Skin epidermis (tissue), 12 donors: Measurements from ENCODE around the gene ALPI.
A peak's percentile ranks its signal among the peaks of the same experiment; 100 is the strongest.

ENCODE experiments used
- H3K27ac ChIP-seq, 21 experiments: fragments of 200-600 bp; sonication (generic) in 11 of 21; one replicate each; pipeline ENCODE4 v1.5.0; 2020; ENCODE audit warnings: mild to moderate bottlenecking in 3 of 21, inconsistent platforms in 2 of 21, moderate library complexity in 2 of 21
- H3K4me3 ChIP-seq, 7 experiments: fragments of 200-600 bp; sonication (generic) in 2 of 7; one replicate each; pipeline ENCODE4 v1.5.0; 2020; ENCODE audit warnings: inconsistent platforms in 2 of 7, mild to moderate bottlenecking in 2 of 7, moderate library complexity in 1 of 7

The ALPI gene

GRCh38 chr2:232492963-232493700, 37.2 kb downstream of the ALPI start:
- Histone ChIP-seq H3K27ac (no peak overlapping the region), H3K4me3 (no peak overlapping the region)

DNA sequence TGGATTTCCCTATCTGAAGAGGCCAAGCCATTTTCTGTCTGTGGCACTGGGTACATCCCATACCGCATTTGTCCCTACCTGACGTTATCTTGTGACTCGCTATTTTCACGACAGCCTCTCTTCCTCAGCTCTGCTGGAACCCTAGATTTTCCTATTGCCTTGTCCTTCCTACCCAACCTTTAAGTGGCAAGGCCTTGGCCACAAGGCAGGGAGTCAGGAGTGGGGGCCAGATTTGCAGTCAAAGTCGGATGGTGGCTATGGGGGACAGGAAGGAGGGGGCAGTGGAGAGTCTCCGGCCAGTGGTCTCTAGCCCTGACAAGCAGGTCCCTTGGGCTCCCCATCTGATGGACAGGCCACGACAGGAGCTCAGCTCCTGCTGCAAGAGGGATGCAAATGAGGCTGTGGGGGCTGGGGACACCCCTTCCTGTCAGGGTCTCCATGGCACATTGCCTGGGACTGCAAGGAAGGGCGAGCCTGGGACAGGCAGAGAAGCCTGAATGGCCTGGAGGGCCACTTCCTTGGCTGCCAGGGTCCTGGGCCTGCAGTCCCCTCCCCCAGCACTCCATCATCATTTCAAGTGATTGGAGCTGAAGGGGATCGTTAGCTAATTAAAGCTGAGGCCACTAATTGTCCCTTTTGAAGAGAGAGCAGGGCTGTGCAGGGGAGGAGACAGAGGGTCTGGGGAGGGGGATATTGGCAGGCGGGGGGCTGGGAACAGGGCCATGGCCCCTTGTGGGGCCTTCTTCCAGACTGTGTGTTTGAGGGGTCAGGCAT, 37.9 kb downstream of the ALPI start:
- H3K27ac ChIP-seq: no peak overlapping the region
- H3K4me3 ChIP-seq: no peak overlapping the region

GRCh38 chr2:232494542-232494941, 38.6 kb downstream of the ALPI start:
- H3K27ac ChIP-seq: no peak overlapping the region
- no peak overlapping the region for H3K4me3 ChIP-seq

GRCh38 chr2:232495292-232495691, 39.3 kb downstream of the ALPI start:
- Histone ChIP-seq H3K27ac (no peak overlapping the region), H3K4me3 (no peak overlapping the region)

GRCh38 chr2:232496501-232497270, 40.7 kb downstream of the ALPI start:
- Histone ChIP-seq H3K27ac (no peak overlapping the region), H3K4me3 (no peak overlapping the region)

DNA sequence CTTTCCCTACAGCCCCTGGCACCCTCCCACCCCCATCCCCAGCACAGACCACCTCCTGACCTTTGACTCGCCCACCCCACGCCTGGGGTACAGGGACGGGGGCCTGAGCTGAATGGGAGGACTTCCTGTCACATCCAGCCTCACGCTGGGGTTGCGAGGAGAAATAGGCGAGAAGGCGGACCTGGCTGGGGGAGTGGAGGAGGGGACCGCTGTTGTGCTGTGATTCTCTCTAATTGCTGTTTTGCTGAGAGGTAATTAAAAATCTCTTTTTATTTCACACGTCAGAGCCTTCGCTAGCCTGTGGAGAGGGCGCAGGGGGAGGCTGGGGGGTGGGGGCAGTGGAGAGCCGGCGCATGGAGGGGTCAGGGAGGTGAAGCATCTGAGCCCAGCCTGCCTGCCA, 41.4 kb downstream of the ALPI start:
- H3K27ac ChIP-seq: no peak overlapping the region
- H3K4me3 ChIP-seq: no peak overlapping the region

DNA sequence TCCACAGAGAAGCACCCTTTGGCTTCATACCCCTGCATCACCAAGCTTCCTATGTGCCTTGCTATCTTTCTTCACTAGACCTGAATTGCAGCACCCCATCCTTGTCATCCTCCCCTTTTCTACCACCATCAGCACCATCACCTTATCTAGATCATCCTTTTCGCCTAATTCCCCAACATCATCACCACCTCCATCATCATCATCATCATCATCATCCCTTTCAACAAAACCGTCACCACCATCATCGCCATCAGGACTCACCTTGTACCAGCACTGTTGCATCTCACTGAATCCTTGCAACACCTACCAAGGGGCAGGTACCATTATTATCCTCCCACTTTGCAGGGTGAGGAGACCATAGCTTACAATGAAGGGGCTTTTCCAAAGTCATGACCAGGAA, 42.5 kb downstream of the ALPI start:
- Histone ChIP-seq H3K4me3 (no peak overlapping the region), H3K27ac (no peak overlapping the region)

GRCh38 chr2:232501331-232501771, 45.4 kb downstream of the ALPI start:
- Histone ChIP-seq H3K27ac (no peak overlapping the region), H3K4me3 (no peak overlapping the region)

GRCh38 chr2:232501794-232502390, 45.9 kb downstream of the ALPI start:
- Histone ChIP-seq H3K4me3 (no peak overlapping the region), H3K27ac (no peak overlapping the region)

DNA sequence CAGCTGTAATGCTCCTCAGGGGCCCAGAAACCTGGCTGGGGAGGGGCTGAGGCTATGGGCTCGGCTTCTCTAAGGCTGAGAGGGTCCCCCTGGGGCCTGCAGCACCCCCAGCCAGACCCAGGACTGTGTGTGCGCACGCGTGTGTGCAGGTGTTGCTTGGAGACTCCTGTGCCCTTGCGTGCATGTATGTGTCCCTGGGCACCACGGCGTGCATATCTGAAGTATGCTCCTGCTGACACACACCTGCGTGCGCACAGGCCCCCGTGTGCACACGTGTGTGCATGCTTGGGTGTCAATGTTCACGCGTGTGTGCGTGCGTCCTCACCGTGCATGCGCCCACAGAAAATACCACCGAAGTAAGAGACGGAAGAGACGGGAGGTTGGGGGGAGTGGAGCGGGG, 46.6 kb downstream of the ALPI start:
- Histone ChIP-seq H3K27ac (no peak overlapping the region), H3K4me3 (peak overlapping the region in 1 of 7 experiments; percentile 2)

DNA sequence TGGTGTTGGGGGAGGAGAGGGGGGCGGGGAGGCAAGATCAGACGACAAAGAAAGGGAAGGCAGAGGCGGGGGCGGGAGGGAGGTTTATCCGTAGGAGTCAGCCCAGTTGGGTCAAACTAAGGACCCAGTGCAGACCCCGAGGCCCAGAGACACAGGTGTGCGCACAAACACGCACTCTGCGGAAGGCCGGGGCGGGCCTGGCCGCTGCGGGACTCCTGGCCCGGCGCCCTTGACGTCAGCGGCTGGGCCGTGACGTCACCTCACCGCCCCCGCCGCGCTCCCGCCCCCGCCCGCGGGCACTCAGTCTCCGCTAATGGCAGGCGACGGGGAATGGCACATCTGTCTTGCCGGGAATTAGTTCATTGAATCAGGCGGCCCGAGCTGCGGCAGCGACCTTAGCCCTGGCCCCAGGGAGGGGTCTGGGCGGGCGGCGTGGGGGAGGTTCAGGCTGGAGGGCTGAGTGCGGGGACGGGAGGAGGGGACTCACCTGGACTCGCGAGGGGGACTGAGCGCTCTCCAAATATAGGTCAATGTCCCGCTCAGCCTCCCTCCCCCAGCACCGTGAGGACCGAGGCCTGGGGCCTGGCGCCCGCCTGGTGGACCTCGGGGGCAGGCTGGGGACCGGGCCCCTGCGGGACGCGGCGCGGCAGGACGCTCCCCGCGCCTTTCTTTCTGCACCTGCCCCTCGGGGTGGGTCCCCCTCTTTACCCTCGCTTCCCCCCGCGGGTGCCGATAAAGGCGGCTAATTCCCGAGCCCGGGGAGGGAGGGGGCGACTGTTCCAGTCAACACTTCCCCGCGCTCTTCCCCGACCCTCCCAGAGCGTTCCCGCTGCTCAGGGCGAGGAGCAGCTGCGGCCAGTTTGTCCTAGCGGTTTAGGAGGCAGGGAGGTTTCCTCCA, 47.2 kb downstream of the ALPI start:
- Histone ChIP-seq H3K27ac (peak overlapping the region in 4 of 21 experiments; percentile 2 to 43 (median 20)), H3K4me3 (peak overlapping the region; percentile 2 to 25 (median 7))

GRCh38 chr2:232503809-232504323, 47.9 kb downstream of the ALPI start:
- peak overlapping the region in 1 of 7 experiments; percentile 25 for H3K4me3 ChIP-seq
- H3K27ac ChIP-seq: peak overlapping the region in 3 of 21 experiments; percentile 2 to 43 (median 5)

DNA sequence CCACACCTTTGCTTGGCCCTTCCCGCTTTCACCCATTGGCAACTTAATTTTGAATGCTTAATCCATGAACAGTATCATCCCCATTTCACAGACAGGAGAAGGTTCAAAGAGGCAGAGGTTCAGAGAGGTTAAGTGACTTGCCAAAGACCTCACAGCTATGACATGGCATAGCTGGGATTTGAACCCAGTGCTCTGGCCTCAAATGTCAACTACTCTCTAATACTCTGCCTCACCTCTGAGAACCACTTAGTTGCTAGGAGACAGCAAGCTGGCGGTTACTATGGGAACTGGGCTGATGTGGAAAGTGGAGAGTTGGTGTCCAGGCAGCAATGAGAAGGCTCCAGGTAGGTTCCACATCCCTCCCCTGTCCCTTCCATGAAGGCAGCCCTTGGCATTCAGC, 48.5 kb downstream of the ALPI start:
- Histone ChIP-seq H3K4me3 (no peak overlapping the region), H3K27ac (no peak overlapping the region)

DNA sequence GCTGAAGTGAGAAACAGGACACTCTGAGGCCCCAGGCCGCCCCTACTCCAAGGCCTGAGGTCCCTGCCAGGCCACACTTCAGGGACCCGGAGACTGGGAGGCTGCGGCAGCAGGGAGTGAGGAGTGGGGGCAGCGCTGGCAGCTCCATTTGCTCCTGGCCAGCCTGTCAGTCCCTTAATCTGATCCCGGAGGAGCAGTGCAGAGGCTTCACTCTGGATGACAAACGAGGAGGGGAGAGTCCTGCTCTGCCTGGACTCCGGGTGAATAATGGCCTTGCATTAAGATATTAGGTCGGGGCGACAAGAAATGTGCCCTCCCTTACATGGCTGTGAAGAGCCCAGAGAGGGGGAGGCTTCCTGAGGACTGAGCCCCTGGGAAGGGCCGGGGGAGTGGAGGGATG, 49.9 kb downstream of the ALPI start:
- H3K4me3 ChIP-seq: no peak overlapping the region
- no peak overlapping the region for H3K27ac ChIP-seq

- no peak overlapping the region for H3K4me3 ChIP-seq
- H3K27ac ChIP-seq: no peak overlapping the region
These were observed 50.8 kb downstream of the ALPI start for GRCh38 chr2:232506709-232507108.

DNA sequence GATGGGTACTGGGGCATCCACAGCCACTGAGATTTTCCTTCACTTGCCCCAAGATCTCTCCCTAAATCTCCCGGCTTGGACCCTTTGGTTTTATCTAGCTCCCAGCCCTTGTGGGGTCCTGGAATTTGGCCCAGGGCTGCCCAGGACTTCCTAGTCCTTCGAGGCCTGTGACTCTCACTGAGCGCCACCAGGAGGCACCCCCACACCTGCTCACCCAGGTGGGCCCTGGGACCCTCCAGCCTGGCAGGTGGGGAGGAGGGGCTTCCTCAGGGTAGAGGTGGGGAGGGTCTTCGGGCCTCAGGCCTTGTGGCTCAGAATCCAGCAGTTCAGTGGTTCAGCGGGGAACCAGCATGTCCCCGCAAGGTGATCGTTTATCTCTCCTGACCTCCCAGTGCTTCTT, 52.3 kb downstream of the ALPI start:
- Histone ChIP-seq H3K27ac (no peak overlapping the region), H3K4me3 (no peak overlapping the region)
